Thyroid gland (tissue), 4 donors: ENCODE results near the gene DNAJC1. TPM values are rescaled to one million over a fixed set of nuclear protein-coding genes. Genes with fewer than 3 reads are reported as not detected.

Experiments
- DNase-seq, 2 donors: peaks; one replicate each; pipeline ENCODE4 v3.0.0-alpha.2; 2019
- H3K27ac ChIP-seq, 3 donors: fragments of 200-600 bp; sonication (generic); 1 replicate in 2 of 3; 2 replicates in 1 of 3; pipeline ENCODE4 v1.5.1; 2016 to 2019; ENCODE audit warnings: mild to moderate bottlenecking in 1 of 3, moderate library complexity in 1 of 3
- H3K27me3 ChIP-seq: fragments of 200-600 bp; sonication (generic); one replicate; pipeline ENCODE4 v1.5.1; 2019
- H3K36me3 ChIP-seq, 2 donors: fragments of 200-600 bp; sonication (generic); one replicate each; pipeline ENCODE4 v1.5.1; 2016 to 2019
- H3K4me1 ChIP-seq, 2 donors: fragments of 200-600 bp; sonication (generic); one replicate each; pipeline ENCODE4 v1.5.1; 2017 to 2019
- H3K4me3 ChIP-seq, 3 donors: fragments of 200-600 bp; sonication (generic); replicated peaks in 1 of 3; 1 replicate in 2 of 3; 2 replicates in 1 of 3; pipeline ENCODE4 v1.5.1; 2016; ENCODE audit warnings: mild to moderate bottlenecking in 1 of 3
- H3K9me3 ChIP-seq: fragments of 200-600 bp; sonication (generic); one replicate; pipeline ENCODE4 v1.5.1; 2017
- CTCF ChIP-seq, 6 experiments: fragments of 200-600 bp in 3 of 6; fragments of 450-650 bp in 3 of 6; sonication (generic) in 3 of 6; IDR thresholded peaks; one replicate each; pipeline ENCODE4 v1.5.1; 2016 to 2019; ENCODE audit warnings: antibody characterized with exemption in 6 of 6, mild to moderate bottlenecking in 2 of 6, inconsistent platforms in 1 of 6, moderate library complexity in 1 of 6
- POLR2A ChIP-seq, 2 donors: fragments of 450-650 bp; IDR thresholded peaks; one replicate each; pipeline ENCODE4 v1.6.1; 2017; ENCODE audit warnings: antibody characterized with exemption in 2 of 2, mild to moderate bottlenecking in 2 of 2, moderate library complexity in 1 of 2
- WGBS, 2 donors: methylation state at CpG; one replicate each; pipeline ENCODE4 v1.1.5; 2017; 5-methylcytosine and 5-hydroxymethylcytosine counted together
- intact Hi-C: fragments of 100-400 bp; cut with DNase I; formaldehyde crosslinking; loops from one replicate; pipeline ENCODE4 v1.15.1; 2023
- total RNA-seq, 4 donors: library from RNA; depleted of rRNA; stranded (reverse); fragments of >200 nt; gene quantifications; one replicate each; pipeline ENCODE4 v1.2.3, GENCODE V29; 2016

DNAJC1 gene
- total RNA-seq, 4 donors from 2014 or later: 73.4 to 157 (median 95.6) TPM

- H3K4me3 ChIP-seq: no peak overlapping the region
- no peaks in the 10 kb centered on the region for H3K36me3 ChIP-seq
- H3K4me1 ChIP-seq: no peaks in the 10 kb centered on the region
- no peak for DNase-seq
- TF ChIP-seq POLR2A (IDR thresholded peaks at IDR 0.05): no peak
- TF ChIP-seq CTCF (IDR thresholded peaks at IDR 0.05): no peak
- no peaks in the 10 kb centered on the region for H3K9me3 ChIP-seq
- no peak overlapping the region for H3K27ac ChIP-seq
- no peaks in the 10 kb centered on the region for H3K27me3 ChIP-seq
- intact Hi-C loops: no loop called here
- 95 to 100% methylated on average over 1 of the region's 1 CpG for WGBS, 2 donors
These were observed 226.6 kb downstream of the DNAJC1 start for GRCh38 chr10:21776883-21777282.

- intact Hi-C loops: no loop called here
These were observed 232.3 kb downstream of the DNAJC1 start for GRCh38 chr10:21771219-21771618.

DNA sequence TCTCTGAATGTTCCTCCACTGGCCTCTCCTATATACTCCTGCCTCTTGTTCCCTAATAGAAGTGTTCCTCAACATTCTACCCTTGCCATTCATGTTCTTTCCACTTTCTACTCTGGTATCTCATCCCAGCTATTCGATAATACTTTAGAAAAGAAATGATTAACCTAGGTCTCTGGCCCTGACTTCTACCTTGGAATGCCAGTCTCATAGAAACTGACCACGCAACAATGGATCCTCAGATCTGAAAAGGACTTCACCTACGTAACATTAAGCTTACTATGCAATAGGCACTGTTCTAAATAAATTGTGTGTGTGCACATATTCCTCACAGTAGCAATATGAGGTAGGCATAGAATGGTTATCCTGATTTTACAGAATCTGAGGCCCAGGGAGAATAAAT, 234.5 kb downstream of the DNAJC1 start:
- Histone ChIP-seq H3K27ac (no peak overlapping the region), H3K27me3 (no peaks in the 10 kb centered on the region), H3K4me1 (no peaks in the 10 kb centered on the region), H3K4me3 (no peak overlapping the region), H3K9me3 (no peaks in the 10 kb centered on the region), H3K36me3 (no peaks in the 10 kb centered on the region)
- 98 to 100% methylated on average over 3 of the region's 3 CpGs for WGBS, 2 donors
- intact Hi-C loops: no loop called here
- TF ChIP-seq CTCF (IDR thresholded peaks at IDR 0.05) (no peak), POLR2A (IDR thresholded peaks at IDR 0.05) (no peak)
- no peak for DNase-seq

More at GRCh38 chr10:21771219-21771618, 232.3 kb downstream of the DNAJC1 start:
- DNase-seq: no peak
- TF ChIP-seq CTCF (IDR thresholded peaks at IDR 0.05): no peak
- no peak for TF ChIP-seq POLR2A (IDR thresholded peaks at IDR 0.05)
- H3K4me3 ChIP-seq: no peak overlapping the region
- H3K4me1 ChIP-seq: no peaks in the 10 kb centered on the region
- no peaks in the 10 kb centered on the region for H3K27me3 ChIP-seq
- H3K36me3 ChIP-seq: no peaks in the 10 kb centered on the region
- H3K9me3 ChIP-seq: no peaks in the 10 kb centered on the region
- 84 to 91% methylated on average over 4 of the region's 4 CpGs for WGBS, 2 donors
- H3K27ac ChIP-seq: no peak overlapping the region

DNA sequence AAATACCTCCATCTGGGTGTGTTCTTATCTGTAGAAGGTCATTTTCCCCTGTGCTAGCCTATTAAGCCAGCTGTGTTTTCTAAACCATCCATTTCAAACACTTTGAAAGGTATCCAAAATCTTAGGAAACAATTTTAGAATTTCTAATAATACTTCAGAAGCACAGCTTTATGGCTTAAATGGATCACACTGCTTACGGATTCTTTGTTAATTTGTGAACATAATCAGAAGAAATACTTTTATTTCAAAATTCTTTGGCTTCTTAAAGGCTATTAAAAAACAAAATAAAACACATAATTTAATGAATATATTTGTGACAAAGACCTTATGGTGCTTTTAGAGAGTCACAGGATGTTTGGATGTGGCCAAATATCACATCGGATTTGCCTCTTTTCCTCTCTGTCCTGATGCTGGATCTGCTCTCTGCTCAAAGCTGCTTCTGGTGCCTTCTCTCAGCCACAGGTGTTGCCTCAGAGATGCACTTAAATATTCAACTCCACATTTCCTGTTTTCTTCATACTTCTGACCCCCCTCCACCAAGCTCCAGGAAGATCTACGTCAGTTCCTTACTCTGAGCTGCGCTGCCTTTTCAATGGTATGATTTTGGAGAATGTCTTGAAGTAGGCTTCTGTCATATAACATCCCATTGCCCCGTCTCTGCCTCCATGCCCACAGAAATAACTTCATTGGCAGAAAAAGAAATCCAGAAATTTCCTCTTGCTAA, 238.9 kb downstream of the DNAJC1 start:
- TF ChIP-seq POLR2A (IDR thresholded peaks at IDR 0.05): no peak
- TF ChIP-seq CTCF (IDR thresholded peaks at IDR 0.05): no peak
- no peaks in the 10 kb centered on the region for H3K4me1 ChIP-seq
- H3K27me3 ChIP-seq: no peaks in the 10 kb centered on the region
- H3K4me3 ChIP-seq: no peak overlapping the region
- no peak overlapping the region for H3K27ac ChIP-seq
- WGBS, 2 donors: 91 to 92% methylated on average over 5 of the region's 5 CpGs
- DNase-seq: no peak
- no peaks in the 10 kb centered on the region for H3K9me3 ChIP-seq
- H3K36me3 ChIP-seq: no peaks in the 10 kb centered on the region
- intact Hi-C loops: no loop called here

- intact Hi-C loops: no loop called here
- DNase-seq: no peak
- no peak overlapping the region for H3K27ac ChIP-seq
These were observed 243.2 kb downstream of the DNAJC1 start for GRCh38 chr10:21760332-21760731.

More at GRCh38 chr10:21760332-21760731, 243.2 kb downstream of the DNAJC1 start:
- no peaks in the 10 kb centered on the region for H3K9me3 ChIP-seq
- H3K4me3 ChIP-seq: no peak overlapping the region
- H3K4me1 ChIP-seq: no peaks in the 10 kb centered on the region
- 100% methylated on average over 2 of the region's 2 CpGs for WGBS, 2 donors
- H3K27me3 ChIP-seq: no peaks in the 10 kb centered on the region
- TF ChIP-seq POLR2A (IDR thresholded peaks at IDR 0.05) (no peak), CTCF (IDR thresholded peaks at IDR 0.05) (no peak)
- H3K36me3 ChIP-seq: peaks cover 2 to 7% of the 10 kb centered on the region in 2 donors
